Nephron progenitor cell (in vitro differentiated cells): ENCODE data around the gene MGRN1.

Source experiments
- DNase-seq: peaks from one replicate; pipeline ENCODE4 v3.0.0; 2021
- H3K27ac Mint-ChIP-seq: 2 replicates; pipeline ENCODE4 v1.8.0; 2021; ENCODE audit warnings: mild to moderate bottlenecking, moderate library complexity, mixed read lengths
- H3K27me3 Mint-ChIP-seq: 2 replicates; pipeline ENCODE4 v1.8.0; 2021; ENCODE audit warnings: mild to moderate bottlenecking, low read depth, mixed read lengths; ENCODE audit not compliant: poor library complexity
- H3K36me3 Mint-ChIP-seq: 2 replicates; pipeline ENCODE4 v1.8.0; 2021; ENCODE audit warnings: low read depth, mixed read lengths
- H3K4me1 Mint-ChIP-seq: 2 replicates; pipeline ENCODE4 v1.8.0; 2021; ENCODE audit warnings: mixed read lengths
- H3K4me3 Mint-ChIP-seq: 2 replicates; pipeline ENCODE4 v1.8.0; 2021; ENCODE audit warnings: mild to moderate bottlenecking, moderate library complexity, mixed read lengths
- H3K9me3 Mint-ChIP-seq: 2 replicates; pipeline ENCODE4 v1.8.0; 2021; ENCODE audit warnings: mild to moderate bottlenecking, moderate library complexity, mixed read lengths
- TF ChIP-seq, protein P1 (sequence below): fragments of 200-600 bp; sonication (generic); IDR thresholded peaks from 2 replicates; pipeline ENCODE4 v1.5.0; 2021; ENCODE audit warnings: antibody characterized with exemption

MGRN1 gene

DNA sequence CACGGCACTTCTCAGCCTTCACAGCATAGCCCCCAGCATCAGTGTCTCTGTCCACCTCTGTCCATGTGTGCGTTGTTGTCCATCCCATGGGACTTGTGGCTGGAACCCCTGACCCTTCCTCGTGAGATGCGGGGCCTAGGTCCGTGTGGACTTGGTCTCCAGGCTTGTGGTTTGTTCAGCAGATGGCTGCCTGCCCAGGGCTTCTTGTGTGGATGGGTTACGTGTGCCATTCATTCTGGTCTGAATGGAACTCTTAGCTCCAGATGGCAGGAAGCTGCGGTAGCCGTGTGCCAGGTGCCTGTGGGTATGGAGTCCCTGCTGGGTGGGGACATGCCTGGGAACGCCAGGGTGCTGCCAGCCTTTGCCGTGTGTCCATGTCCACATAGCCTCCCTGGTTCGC, 37.0 kb downstream of the MGRN1 start:
- Mint-ChIP-seq H3K36me3 (peaks cover 8% of the 10 kb centered on the region), H3K9me3 (no peaks in the 10 kb centered on the region), H3K27me3 (no peaks in the 10 kb centered on the region), H3K4me3 (no peak overlapping the region), H3K27ac (no peak overlapping the region), H3K4me1 (peaks cover 30% of the 10 kb centered on the region)
- TF ChIP-seq, protein P1, sequence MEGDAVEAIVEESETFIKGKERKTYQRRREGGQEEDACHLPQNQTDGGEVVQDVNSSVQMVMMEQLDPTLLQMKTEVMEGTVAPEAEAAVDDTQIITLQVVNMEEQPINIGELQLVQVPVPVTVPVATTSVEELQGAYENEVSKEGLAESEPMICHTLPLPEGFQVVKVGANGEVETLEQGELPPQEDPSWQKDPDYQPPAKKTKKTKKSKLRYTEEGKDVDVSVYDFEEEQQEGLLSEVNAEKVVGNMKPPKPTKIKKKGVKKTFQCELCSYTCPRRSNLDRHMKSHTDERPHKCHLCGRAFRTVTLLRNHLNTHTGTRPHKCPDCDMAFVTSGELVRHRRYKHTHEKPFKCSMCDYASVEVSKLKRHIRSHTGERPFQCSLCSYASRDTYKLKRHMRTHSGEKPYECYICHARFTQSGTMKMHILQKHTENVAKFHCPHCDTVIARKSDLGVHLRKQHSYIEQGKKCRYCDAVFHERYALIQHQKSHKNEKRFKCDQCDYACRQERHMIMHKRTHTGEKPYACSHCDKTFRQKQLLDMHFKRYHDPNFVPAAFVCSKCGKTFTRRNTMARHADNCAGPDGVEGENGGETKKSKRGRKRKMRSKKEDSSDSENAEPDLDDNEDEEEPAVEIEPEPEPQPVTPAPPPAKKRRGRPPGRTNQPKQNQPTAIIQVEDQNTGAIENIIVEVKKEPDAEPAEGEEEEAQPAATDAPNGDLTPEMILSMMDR = no peak
- no peak for DNase-seq

DNA sequence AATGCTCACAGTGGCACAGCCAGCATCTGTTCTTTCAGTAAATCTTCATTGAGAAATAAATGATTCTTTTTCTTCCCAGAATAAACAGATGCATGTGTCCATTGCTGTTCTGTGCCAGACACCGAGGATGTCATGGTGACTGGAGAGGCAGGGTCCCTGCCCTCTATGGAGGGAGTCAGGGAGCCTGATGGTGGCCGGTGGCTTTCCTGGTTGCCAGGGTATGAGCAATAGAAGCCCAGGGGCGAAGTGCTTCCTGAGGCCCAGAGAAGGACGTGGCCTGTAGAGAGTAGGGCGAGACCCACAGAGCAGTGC, 38.8 kb downstream of the MGRN1 start:
- TF ChIP-seq, protein P1 = no peak
- DNase-seq = no peak
- Mint-ChIP-seq H3K27ac (peak overlapping the region; percentile 66), H3K4me1 (peaks cover 37% of the 10 kb centered on the region), H3K4me3 (no peak overlapping the region), H3K36me3 (peaks cover 8% of the 10 kb centered on the region), H3K27me3 (no peaks in the 10 kb centered on the region), H3K9me3 (no peaks in the 10 kb centered on the region)

DNA sequence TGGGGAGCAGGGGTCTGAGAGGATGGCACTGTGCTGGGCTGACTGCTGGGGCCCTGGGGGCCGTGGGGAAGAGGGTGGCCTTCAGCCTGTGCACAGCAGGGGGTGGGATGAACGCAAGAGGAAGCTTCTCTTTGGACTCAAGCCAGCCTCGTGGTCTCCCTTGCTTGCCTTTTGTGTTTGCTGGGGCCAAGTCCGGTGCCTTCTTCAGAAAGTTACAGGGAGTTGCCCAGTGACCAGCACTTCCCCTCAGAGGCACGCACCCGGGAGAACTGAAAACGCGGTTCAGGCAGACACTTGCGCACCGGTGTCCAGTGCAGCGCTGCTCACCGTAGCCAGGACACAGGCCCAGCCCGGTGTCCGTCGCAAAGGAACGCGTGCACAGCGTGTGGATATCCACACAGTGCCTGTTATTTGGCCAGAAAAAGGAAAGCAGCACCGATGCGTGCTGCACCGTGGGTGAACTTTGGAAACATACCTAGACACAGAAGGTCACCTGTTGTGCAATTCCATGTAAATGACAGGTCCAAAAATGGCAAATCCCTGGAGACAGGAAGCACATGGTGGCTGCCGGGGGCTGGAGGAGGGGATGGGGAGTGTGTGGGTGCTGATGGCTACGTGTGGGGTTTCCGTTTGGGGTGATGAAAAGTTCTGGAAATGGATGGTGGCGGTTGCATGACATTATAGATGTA, 39.3 kb downstream of the MGRN1 start:
- peak overlapping the region; percentile 66 for H3K27ac Mint-ChIP-seq
- peaks cover 34% of the 10 kb centered on the region for H3K4me1 Mint-ChIP-seq
- H3K9me3 Mint-ChIP-seq = no peaks in the 10 kb centered on the region
- H3K36me3 Mint-ChIP-seq = peaks cover 8% of the 10 kb centered on the region
- no peak for DNase-seq
- TF ChIP-seq, protein P1 = no peak
- H3K27me3 Mint-ChIP-seq = no peaks in the 10 kb centered on the region
- H3K4me3 Mint-ChIP-seq = no peak overlapping the region

DNA sequence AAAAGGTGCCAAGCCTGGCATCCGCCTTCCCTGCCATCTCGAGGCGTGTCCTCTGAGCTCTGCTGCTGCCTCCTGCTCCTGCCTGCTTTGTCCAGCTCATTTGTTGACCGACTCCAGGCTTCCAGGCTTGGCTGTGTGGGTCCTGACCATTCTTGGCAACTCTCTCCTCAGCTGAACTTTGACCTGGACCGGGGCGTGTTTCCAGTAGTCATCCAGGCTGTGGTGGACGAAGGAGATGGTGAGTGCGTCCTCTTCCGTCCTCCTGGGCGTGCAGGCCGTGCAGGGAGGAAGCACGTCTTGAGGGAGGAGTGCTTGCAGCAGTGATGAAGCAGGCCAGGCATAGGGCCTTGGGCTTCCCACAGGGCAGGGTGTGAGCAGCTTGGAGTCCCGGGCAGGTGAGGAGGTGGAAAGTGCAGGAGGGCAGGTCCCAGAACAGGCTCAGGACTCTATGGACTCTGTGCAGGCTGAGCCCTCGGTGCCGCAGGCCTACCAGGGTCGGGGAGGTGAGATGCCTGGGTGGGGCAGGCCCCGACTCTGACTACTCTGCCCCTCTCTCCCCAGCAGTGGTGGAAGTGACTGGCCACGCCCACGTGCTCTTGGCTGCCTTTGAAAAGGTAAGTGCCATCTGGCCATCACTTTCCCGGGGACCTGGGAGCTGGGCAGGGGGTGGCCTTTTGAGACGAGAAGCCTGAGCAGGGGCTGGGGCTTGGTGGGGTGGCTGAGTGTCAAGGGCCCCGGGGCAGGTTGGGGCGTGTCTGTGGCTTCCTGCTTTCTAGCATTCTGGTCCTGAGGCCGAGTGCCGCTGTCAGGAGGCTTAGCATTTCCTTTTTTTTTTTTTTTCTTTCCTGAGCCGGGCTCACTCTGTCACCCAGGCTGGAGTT, 40.2 kb downstream of the MGRN1 start:
- H3K27me3 Mint-ChIP-seq = no peaks in the 10 kb centered on the region
- H3K27ac Mint-ChIP-seq = peak overlapping the region; percentile 77
- H3K9me3 Mint-ChIP-seq = no peaks in the 10 kb centered on the region
- no peak for DNase-seq
- no peak overlapping the region for H3K4me3 Mint-ChIP-seq
- TF ChIP-seq, protein P1 = no peak
- H3K4me1 Mint-ChIP-seq = peaks cover 26% of the 10 kb centered on the region
- H3K36me3 Mint-ChIP-seq = peaks cover 13% of the 10 kb centered on the region

DNA sequence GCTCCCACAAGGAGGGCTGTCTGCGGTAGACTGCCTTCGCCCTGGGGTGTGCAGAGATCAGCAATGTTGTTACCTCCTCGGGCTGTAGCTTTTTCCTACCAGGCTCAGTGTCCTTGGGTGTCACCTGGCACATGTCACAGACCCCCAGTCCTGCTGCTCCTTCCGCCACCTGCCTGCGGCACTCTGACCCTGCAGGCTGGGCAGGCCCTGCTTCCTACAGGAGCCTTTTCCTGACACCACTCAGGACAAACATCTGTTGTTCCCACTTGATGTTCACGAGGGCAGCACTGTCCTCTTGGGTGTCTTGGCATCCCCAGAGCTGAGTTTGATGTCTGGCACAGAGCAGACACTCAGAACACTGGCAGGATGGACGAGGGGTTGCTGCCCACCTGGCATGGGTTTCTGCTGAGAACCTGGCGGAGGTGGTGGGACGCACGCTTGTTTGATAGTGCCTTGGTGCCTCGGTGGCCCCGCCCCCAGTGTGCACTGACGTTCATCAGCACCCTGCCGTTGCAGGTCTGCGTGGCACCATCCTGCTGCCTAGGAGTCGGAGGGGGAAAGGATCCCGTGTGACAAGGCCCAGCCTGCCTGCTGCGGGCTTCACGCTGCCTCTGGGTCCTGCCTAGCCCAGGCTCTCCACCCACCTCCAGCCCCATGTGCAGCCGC, 42.0 kb downstream of the MGRN1 start:
- Mint-ChIP-seq H3K27me3 (no peaks in the 10 kb centered on the region), H3K9me3 (no peaks in the 10 kb centered on the region), H3K36me3 (peaks cover 14% of the 10 kb centered on the region), H3K4me3 (no peak overlapping the region), H3K4me1 (peaks cover 12% of the 10 kb centered on the region), H3K27ac (peak overlapping the region; percentile 89)
- TF ChIP-seq, protein P1 = no peak
- no peak for DNase-seq
